Peyer's patch (tissue), 4 donors: ENCODE measurements around the gene CDK17. TPM values are rescaled to one million over a fixed set of nuclear protein-coding genes. Genes with fewer than 3 reads are reported as not detected.

Source experiments
- DNase-seq, 3 donors: peaks; one replicate each; pipeline ENCODE4 v3.0.0-alpha.2; 2017 to 2019
- H3K27ac ChIP-seq, 4 donors: fragments of 200-600 bp; sonication (generic); one replicate each; pipeline ENCODE4 v1.5.1; 2016 to 2019
- H3K27me3 ChIP-seq, 2 donors: fragments of 200-600 bp; sonication (generic); one replicate each; pipeline ENCODE4 v1.5.1; 2019
- H3K36me3 ChIP-seq, 3 donors: fragments of 200-600 bp; sonication (generic); one replicate each; pipeline ENCODE4 v1.5.1; 2016 to 2019
- H3K4me1 ChIP-seq, 4 donors: fragments of 200-600 bp; sonication (generic); one replicate each; pipeline ENCODE4 v1.5.1; 2016 to 2019
- H3K4me3 ChIP-seq, 4 donors: fragments of 200-600 bp; sonication (generic); 1 replicate in 3 of 4; 2 replicates in 1 of 4; pipeline ENCODE4 v1.5.1; 2016 to 2019; ENCODE audit warnings: mild to moderate bottlenecking in 1 of 4
- H3K9me3 ChIP-seq, 4 donors: fragments of 200-600 bp; sonication (generic); one replicate each; pipeline ENCODE4 v1.5.1; 2016 to 2019; ENCODE audit warnings: mild to moderate bottlenecking in 1 of 4
- CTCF ChIP-seq, 6 experiments: fragments of 450-650 bp in 4 of 6; fragments of 200-600 bp in 2 of 6; sonication (generic) in 1 of 6; IDR thresholded peaks; one replicate each; pipeline ENCODE4 v1.5.1; 2017 to 2019; ENCODE audit warnings: antibody characterized with exemption in 6 of 6, mild to moderate bottlenecking in 3 of 6, moderate library complexity in 1 of 6
- POLR2A ChIP-seq, 2 donors: fragments of 450-650 bp; IDR thresholded peaks; one replicate each; pipeline ENCODE4 v1.5.1; 2017; ENCODE audit warnings: antibody characterized with exemption in 2 of 2, mild to moderate bottlenecking in 2 of 2, moderate library complexity in 2 of 2
- total RNA-seq, 4 donors: library from RNA; depleted of rRNA; stranded (reverse); fragments of >200 nt; gene quantifications; one replicate each; pipeline ENCODE4 v1.1.0, GENCODE V29; 2016

The CDK17 gene
- total RNA-seq, 4 donors from 2014 or later = 41.2 to 126 (median 45.7) TPM

GRCh38 chr12:96310067-96310466, 90.2 kb downstream of the CDK17 start:
- no peaks in the 10 kb centered on the region for H3K4me1 ChIP-seq
- no peak for TF ChIP-seq POLR2A (IDR thresholded peaks at IDR 0.05)
- TF ChIP-seq CTCF (IDR thresholded peaks at IDR 0.05) = no peak
- no peak overlapping the region for H3K27ac ChIP-seq
- no peak overlapping the region for H3K4me3 ChIP-seq
- no peaks in the 10 kb centered on the region for H3K27me3 ChIP-seq
- H3K9me3 ChIP-seq = no peaks in the 10 kb centered on the region
- DNase-seq = no peak
- H3K36me3 ChIP-seq = peaks cover 0 to 8% (median 0%) of the 10 kb centered on the region in 3 donors

- Histone ChIP-seq H3K27me3 (no peaks in the 10 kb centered on the region), H3K36me3 (peaks cover 0 to 8% (median 0%) of the 10 kb centered on the region in 3 donors), H3K4me3 (no peak overlapping the region), H3K27ac (no peak overlapping the region), H3K4me1 (peaks cover 0 to 5% (median 0%) of the 10 kb centered on the region in 4 donors), H3K9me3 (no peaks in the 10 kb centered on the region)
- no peak for DNase-seq
- TF ChIP-seq CTCF (IDR thresholded peaks at IDR 0.05) = no peak
- TF ChIP-seq POLR2A (IDR thresholded peaks at IDR 0.05) = no peak
Measured at GRCh38 chr12:96308881-96309280, 91.4 kb downstream of the CDK17 start.

- H3K4me1 ChIP-seq = peaks cover 0 to 5% (median 0%) of the 10 kb centered on the region in 4 donors
- TF ChIP-seq POLR2A (IDR thresholded peaks at IDR 0.05) (no peak), CTCF (IDR thresholded peaks at IDR 0.05) (no peak)
Measured at GRCh38 chr12:96305665-96306064, 94.6 kb downstream of the CDK17 start.

GRCh38 chr12:96303653-96304052, 96.6 kb downstream of the CDK17 start:
- TF ChIP-seq CTCF (IDR thresholded peaks at IDR 0.05) (no peak), POLR2A (IDR thresholded peaks at IDR 0.05) (no peak)

More at GRCh38 chr12:96305665-96306064, 94.6 kb downstream of the CDK17 start:
- Histone ChIP-seq H3K9me3 (no peaks in the 10 kb centered on the region), H3K36me3 (peaks cover 0 to 5% (median 0%) of the 10 kb centered on the region in 3 donors), H3K27me3 (no peaks in the 10 kb centered on the region), H3K4me3 (no peak overlapping the region), H3K27ac (no peak overlapping the region)
- DNase-seq = no peak

GRCh38 chr12:96302687-96303310, 97.4 kb downstream of the CDK17 start:
- peaks cover 0 to 5% (median 0%) of the 10 kb centered on the region in 4 donors for H3K4me1 ChIP-seq
- H3K27me3 ChIP-seq = no peaks in the 10 kb centered on the region
- H3K27ac ChIP-seq = no peak overlapping the region
- H3K9me3 ChIP-seq = no peaks in the 10 kb centered on the region
- H3K4me3 ChIP-seq = no peak overlapping the region
- DNase-seq = no peak
- peaks cover 0 to 21% (median 0%) of the 10 kb centered on the region in 3 donors for H3K36me3 ChIP-seq
- no peak for TF ChIP-seq CTCF (IDR thresholded peaks at IDR 0.05)
- TF ChIP-seq POLR2A (IDR thresholded peaks at IDR 0.05) = no peak

More at GRCh38 chr12:96303653-96304052, 96.6 kb downstream of the CDK17 start:
- Histone ChIP-seq H3K27me3 (no peaks in the 10 kb centered on the region), H3K36me3 (peaks cover 0 to 15% (median 0%) of the 10 kb centered on the region in 3 donors), H3K27ac (no peak overlapping the region), H3K9me3 (no peaks in the 10 kb centered on the region), H3K4me1 (peaks cover 0 to 5% (median 0%) of the 10 kb centered on the region in 4 donors), H3K4me3 (no peak overlapping the region)
- DNase-seq = no peak
